ENCODE results near the gene ACTR5.

Gene ACTR5

DNA sequence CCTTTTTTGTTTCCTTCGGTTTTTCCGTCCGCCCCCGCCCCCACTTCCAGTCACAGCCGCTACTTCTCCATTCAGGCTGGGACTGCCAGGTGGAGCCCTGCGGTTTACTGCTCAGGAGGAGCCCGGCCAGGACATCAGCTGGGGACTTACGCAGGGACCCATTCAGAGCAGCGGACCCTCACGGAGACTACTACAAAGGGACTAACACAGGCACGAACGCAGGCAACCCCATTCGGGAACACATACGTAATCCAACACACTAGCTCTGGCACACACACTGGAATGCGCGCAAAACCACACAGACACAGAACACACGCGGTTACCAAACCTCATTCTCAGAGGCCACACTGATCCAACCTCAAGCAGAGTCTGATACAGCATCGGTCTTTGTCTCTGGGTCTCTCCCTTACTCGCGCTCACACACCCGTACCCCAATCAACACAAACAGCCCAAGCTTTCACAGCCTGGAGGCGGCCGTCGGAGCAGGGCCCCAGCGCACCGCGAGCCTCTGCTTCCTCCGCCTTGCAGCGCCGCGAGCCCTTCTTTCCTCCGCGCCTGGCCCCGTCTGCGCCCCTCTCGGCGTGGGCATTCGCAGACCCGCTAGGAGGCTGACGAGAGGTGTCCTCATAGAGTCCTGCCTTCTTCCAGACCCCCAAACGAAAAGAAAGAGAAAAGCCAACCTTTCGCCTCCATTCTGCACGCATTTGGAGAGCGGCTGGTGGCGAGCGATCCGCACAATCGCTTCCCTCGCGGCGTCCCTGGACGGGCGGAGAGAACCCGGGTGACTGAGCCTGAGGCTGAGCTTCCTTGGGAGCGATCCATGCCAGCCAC, 25.0 kb upstream of the ACTR5 start (continued):
- TF ChIP-seq, protein P1, sequence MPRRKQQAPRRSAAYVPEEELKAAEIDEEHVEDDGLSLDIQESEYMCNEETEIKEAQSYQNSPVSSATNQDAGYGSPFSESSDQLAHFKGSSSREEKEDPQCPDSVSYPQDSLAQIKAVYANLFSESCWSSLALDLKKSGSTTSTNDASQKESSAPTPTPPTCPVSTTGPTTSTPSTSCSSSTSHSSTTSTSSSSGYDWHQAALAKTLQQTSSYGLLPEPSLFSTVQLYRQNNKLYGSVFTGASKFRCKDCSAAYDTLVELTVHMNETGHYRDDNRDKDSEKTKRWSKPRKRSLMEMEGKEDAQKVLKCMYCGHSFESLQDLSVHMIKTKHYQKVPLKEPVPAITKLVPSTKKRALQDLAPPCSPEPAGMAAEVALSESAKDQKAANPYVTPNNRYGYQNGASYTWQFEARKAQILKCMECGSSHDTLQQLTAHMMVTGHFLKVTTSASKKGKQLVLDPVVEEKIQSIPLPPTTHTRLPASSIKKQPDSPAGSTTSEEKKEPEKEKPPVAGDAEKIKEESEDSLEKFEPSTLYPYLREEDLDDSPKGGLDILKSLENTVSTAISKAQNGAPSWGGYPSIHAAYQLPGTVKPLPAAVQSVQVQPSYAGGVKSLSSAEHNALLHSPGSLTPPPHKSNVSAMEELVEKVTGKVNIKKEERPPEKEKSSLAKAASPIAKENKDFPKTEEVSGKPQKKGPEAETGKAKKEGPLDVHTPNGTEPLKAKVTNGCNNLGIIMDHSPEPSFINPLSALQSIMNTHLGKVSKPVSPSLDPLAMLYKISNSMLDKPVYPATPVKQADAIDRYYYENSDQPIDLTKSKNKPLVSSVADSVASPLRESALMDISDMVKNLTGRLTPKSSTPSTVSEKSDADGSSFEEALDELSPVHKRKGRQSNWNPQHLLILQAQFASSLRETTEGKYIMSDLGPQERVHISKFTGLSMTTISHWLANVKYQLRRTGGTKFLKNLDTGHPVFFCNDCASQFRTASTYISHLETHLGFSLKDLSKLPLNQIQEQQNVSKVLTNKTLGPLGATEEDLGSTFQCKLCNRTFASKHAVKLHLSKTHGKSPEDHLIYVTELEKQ (tag by site-specific recombination; IDR thresholded peaks at IDR 0.05; ENCODE audit: borderline replicate concordance): no peak
- TF ChIP-seq ELK4 (IDR thresholded peaks at IDR 0.05; ENCODE audit: borderline replicate concordance, low read depth, low read length) (no peak), ZNF140 (tag by site-specific recombination; IDR thresholded peaks at IDR 0.05) (no peak), ZSCAN30 (tag by site-specific recombination; IDR thresholded peaks at IDR 0.05) (no peak), ZBTB17 (tag by site-specific recombination; IDR thresholded peaks at IDR 0.05) (peak; percentile 67), ZBTB8A (tag by site-specific recombination; IDR thresholded peaks at IDR 0.05) (no peak), ZNF133 (tag by site-specific recombination; IDR thresholded peaks at IDR 0.05) (no peak), ZNF623 (tag by site-specific recombination; IDR thresholded peaks at IDR 0.05) (no peak), PRDM6 (tag by site-specific recombination; IDR thresholded peaks at IDR 0.05) (no peak), ZBTB7A (tag by site-specific recombination; IDR thresholded peaks at IDR 0.05; ENCODE audit: low read depth) (no peak), ZNF132 (tag by site-specific recombination; IDR thresholded peaks at IDR 0.05; ENCODE audit: borderline replicate concordance) (no peak), ZFP41 (tag by site-specific recombination; IDR thresholded peaks at IDR 0.05; ENCODE audit: borderline replicate concordance) (no peak), ZNF335 (tag by site-specific recombination; conservative IDR thresholded peaks at IDR 0.05) (peak; percentile 99), ZNF174 (tag by site-specific recombination; IDR thresholded peaks at IDR 0.05) (no peak), ZNF768 (tag by site-specific recombination; IDR thresholded peaks at IDR 0.05) (no peak), ZNF692 (tag by site-specific recombination; IDR thresholded peaks at IDR 0.05) (no peak), KLF16 (tag by site-specific recombination; IDR thresholded peaks at IDR 0.05) (0 out of 2 replicates have a peak, but pooled peaks have one; percentile 18), ZNF423 (tag by site-specific recombination; IDR thresholded peaks at IDR 0.05) (no peak), ZNF777 (tag by site-specific recombination; IDR thresholded peaks at IDR 0.05; ENCODE audit: borderline replicate concordance) (0 out of 2 replicates have a peak, but pooled peaks have one; percentile 63), GLIS1 (tag by site-specific recombination; IDR thresholded peaks at IDR 0.05) (peak; percentile 70), SETDB1 (IDR thresholded peaks at IDR 0.05; ENCODE audit: insufficient read length, low read length) (no peak), REST (tag by site-specific recombination; IDR thresholded peaks at IDR 0.05) (no peak), ZNF16 (tag by site-specific recombination; IDR thresholded peaks at IDR 0.05; ENCODE audit: low read depth) (no peak)
- TF ChIP-seq, protein P2, sequence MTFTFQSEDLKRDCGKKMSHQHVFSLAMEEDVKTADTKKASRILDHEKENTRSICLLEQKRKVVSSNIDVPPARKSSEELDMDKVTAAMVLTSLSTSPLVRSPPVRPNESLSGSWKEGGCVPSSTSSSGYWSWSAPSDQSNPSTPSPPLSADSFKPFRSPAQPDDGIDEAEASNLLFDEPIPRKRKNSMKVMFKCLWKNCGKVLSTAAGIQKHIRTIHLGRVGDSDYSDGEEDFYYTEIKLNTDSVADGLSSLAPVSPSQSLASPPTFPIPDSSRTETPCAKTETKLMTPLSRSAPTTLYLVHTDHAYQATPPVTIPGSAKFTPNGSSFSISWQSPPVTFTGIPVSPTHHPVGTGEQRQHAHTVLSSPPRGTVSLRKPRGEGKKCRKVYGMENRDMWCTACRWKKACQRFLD (tag by site-specific recombination; IDR thresholded peaks at IDR 0.05): no peak

Data from HEK293 (cell line).